ENCODE data around the gene SH3RF3. TPM values are rescaled to one million over a fixed set of nuclear protein-coding genes. Genes with fewer than 3 reads are reported as not detected.

SH3RF3 gene
- total RNA-seq, 4 donors from 2014 or later, result 2.2 to 6.1 (median 4.2) TPM

DNA sequence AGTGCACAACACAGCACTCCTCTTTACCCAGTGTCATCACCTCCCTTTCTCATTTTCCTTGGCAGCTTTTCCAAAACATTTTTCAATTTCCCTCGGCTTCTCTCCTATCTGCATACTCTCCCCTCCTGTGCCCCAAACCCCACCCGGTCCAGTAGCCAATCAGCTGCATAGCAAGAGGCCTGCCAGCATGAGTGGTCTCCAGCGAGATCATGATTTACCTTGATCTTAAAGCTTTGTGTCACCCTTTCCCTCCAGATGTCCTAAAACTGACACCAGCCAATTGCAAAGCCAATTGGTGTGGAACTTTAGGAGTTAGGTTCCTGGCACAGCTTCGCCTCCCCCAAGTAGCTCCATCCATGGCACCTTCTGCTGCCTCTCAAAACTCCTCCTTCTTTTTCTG lies 45.2 kb upstream of the SH3RF3 start:
- no peaks in the 10 kb centered on the region for H3K36me3 ChIP-seq
- TF ChIP-seq POLR2AphosphoS5 (IDR thresholded peaks at IDR 0.05), result no peak
- peaks cover 4% of the 10 kb centered on the region for H3K27me3 ChIP-seq
- H3K4me1 ChIP-seq, result no peaks in the 10 kb centered on the region
- no peak overlapping the region for H3K27ac ChIP-seq
- DNase-seq (ENCODE audit: low spot score in 2 of 2), result peak in 1 of 2 donors; percentile 54
- no peak overlapping the region for H3K4me3 ChIP-seq
- 83% methylated on average over 4 of the region's 4 CpGs for WGBS
- no peaks in the 10 kb centered on the region for H3K9me3 ChIP-seq

DNA sequence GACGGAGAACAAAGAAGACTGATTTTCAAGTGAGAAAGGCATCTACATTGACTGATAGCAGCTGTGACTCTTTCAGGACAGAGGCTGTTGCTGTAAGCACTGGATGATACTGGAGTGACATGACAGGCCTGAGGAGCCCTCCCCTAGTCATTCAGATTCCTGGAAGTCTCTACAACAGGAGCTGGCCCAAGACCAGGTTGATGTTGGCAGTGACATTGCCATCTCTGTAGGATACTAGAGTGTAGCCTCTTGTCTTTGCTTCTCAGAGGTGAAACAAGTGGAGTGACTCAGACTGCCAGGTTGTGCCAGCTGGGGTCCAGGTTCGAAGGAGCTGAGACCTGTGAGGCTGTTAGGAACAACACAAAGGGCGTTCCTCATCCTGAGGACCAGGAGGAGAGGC lies 44.7 kb upstream of the SH3RF3 start:
- peak in 1 of 2 donors; percentile 54 for DNase-seq (ENCODE audit: low spot score in 2 of 2)
- 89% methylated on average over 3 of the region's 3 CpGs for WGBS
- no peaks in the 10 kb centered on the region for H3K9me3 ChIP-seq
- peaks cover 4% of the 10 kb centered on the region for H3K27me3 ChIP-seq
- no peak overlapping the region for H3K4me3 ChIP-seq
- no peaks in the 10 kb centered on the region for H3K4me1 ChIP-seq
- TF ChIP-seq POLR2A (IDR thresholded peaks at IDR 0.05), result no peak
- TF ChIP-seq EP300 (IDR thresholded peaks at IDR 0.05), result no peak
- TF ChIP-seq, protein P1, sequence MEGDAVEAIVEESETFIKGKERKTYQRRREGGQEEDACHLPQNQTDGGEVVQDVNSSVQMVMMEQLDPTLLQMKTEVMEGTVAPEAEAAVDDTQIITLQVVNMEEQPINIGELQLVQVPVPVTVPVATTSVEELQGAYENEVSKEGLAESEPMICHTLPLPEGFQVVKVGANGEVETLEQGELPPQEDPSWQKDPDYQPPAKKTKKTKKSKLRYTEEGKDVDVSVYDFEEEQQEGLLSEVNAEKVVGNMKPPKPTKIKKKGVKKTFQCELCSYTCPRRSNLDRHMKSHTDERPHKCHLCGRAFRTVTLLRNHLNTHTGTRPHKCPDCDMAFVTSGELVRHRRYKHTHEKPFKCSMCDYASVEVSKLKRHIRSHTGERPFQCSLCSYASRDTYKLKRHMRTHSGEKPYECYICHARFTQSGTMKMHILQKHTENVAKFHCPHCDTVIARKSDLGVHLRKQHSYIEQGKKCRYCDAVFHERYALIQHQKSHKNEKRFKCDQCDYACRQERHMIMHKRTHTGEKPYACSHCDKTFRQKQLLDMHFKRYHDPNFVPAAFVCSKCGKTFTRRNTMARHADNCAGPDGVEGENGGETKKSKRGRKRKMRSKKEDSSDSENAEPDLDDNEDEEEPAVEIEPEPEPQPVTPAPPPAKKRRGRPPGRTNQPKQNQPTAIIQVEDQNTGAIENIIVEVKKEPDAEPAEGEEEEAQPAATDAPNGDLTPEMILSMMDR (IDR thresholded peaks at IDR 0.05), result no peak
- no peak for TF ChIP-seq POLR2AphosphoS5 (IDR thresholded peaks at IDR 0.05)
- no peak overlapping the region for H3K27ac ChIP-seq
- no peaks in the 10 kb centered on the region for H3K36me3 ChIP-seq

DNA sequence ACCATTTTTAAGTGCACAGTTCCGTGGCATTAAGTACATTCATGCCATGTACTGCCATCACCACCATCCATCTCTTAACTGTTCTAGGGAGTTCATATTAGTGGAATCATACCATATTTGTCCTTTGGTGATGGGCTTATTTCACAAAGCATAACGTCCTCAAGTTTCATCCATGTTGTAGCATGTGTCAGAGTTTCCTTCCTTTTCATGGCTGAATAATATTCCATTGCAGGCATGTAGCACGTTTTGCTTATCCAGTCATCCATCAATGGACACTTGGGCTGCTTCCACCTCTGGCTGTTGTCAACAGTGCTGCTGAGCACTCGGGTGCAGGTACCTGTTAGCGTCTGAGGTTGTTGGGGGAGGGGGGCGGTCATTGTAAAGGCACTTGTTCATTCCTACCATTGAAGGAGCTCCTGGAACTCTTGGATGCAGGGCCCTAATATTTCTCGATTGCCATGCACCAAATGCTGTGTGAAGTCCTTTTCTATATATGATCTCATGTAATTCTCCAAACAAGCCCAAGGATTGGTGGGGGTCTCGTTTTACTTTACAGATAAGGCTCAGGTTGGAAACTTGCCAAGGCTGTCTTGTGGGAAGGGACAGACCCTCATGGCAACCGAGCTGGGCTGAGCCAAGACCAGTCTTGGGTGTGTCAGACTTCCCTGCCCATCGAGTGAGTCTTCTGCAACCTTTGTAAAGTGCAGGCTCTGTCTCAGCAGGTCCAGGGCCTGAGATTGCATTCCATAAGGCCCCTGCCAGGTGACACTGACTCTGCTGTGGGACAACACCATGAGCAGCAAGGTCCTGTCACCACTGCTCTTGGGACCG lies 42.9 kb upstream of the SH3RF3 start:
- Histone ChIP-seq H3K4me1 (no peaks in the 10 kb centered on the region), H3K9me3 (no peaks in the 10 kb centered on the region), H3K27me3 (no peaks in the 10 kb centered on the region), H3K4me3 (no peak overlapping the region), H3K36me3 (no peaks in the 10 kb centered on the region), H3K27ac (no peak overlapping the region)
- TF ChIP-seq POLR2AphosphoS5 (IDR thresholded peaks at IDR 0.05), result no peak
- DNase-seq (ENCODE audit: low spot score in 2 of 2), result peak in 1 of 2 donors; percentile 28
- 94% methylated on average over 8 of the region's 11 CpGs for WGBS

DNA sequence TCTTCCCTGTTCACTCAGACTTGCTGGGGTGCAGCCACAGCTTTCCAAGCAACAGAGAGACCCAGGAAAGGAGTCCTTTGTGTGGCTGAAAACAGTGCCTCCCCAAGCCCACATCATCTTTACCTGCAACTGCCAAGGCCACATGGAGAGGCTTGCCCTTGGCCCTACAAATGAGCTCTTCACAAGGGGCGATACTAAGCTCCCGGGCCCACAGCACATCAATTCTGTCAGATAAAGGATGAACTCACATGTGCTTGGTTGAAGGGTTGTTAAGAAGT lies 42.3 kb upstream of the SH3RF3 start:
- peak in 1 of 2 donors; percentile 52 for DNase-seq (ENCODE audit: low spot score in 2 of 2)
- H3K27ac ChIP-seq, result no peak overlapping the region
- no peaks in the 10 kb centered on the region for H3K4me1 ChIP-seq
- no peaks in the 10 kb centered on the region for H3K36me3 ChIP-seq
- H3K9me3 ChIP-seq, result no peaks in the 10 kb centered on the region
- H3K27me3 ChIP-seq, result no peaks in the 10 kb centered on the region
- no peak overlapping the region for H3K4me3 ChIP-seq
- 85% methylated on average over 2 of the region's 2 CpGs for WGBS
- TF ChIP-seq POLR2A (IDR thresholded peaks at IDR 0.05) (no peak), EP300 (IDR thresholded peaks at IDR 0.05) (no peak), POLR2AphosphoS5 (IDR thresholded peaks at IDR 0.05) (no peak)
- TF ChIP-seq, protein P1 (IDR thresholded peaks at IDR 0.05), result no peak

DNA sequence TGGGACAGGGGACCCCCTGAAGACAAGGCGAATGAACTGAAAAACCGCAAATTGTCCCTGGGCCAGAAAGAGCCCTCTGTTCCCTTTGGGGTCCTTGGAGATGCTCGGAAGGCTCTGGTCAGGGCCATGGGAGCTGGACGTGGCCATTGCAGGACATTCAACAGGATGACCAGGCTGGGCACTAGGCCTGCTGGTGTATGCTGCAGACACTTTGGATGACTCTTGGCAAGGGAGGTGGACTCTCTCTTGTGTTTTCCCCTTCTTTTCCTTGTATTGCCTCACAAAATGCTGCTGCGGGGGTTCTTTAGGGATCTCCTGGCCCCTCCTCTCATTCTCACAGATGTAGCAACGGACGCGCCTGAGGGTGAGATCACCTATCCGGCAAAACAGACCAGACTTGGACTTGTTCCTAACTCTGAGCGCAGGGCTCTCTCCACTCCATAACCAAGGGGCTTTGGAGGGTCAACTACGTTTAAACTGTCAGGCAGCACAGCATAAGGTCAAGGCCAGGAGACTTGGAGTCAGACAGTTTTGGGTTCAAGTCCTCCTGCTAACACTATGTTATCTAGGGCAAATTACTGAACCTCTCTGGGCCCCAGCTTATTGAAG lies 41.8 kb upstream of the SH3RF3 start:
- TF ChIP-seq POLR2A (IDR thresholded peaks at IDR 0.05), result no peak
- TF ChIP-seq, protein P1 (IDR thresholded peaks at IDR 0.05), result no peak
- TF ChIP-seq EP300 (IDR thresholded peaks at IDR 0.05), result no peak
- no peak overlapping the region for H3K27ac ChIP-seq
- no peaks in the 10 kb centered on the region for H3K9me3 ChIP-seq
- no peaks in the 10 kb centered on the region for H3K36me3 ChIP-seq
- DNase-seq (ENCODE audit: low spot score in 2 of 2), result peak in 1 of 2 donors; percentile 23
- H3K4me3 ChIP-seq, result no peak overlapping the region
- H3K4me1 ChIP-seq, result no peaks in the 10 kb centered on the region
- H3K27me3 ChIP-seq, result no peaks in the 10 kb centered on the region
- WGBS, result 93% methylated on average over 11 of the region's 11 CpGs

DNA sequence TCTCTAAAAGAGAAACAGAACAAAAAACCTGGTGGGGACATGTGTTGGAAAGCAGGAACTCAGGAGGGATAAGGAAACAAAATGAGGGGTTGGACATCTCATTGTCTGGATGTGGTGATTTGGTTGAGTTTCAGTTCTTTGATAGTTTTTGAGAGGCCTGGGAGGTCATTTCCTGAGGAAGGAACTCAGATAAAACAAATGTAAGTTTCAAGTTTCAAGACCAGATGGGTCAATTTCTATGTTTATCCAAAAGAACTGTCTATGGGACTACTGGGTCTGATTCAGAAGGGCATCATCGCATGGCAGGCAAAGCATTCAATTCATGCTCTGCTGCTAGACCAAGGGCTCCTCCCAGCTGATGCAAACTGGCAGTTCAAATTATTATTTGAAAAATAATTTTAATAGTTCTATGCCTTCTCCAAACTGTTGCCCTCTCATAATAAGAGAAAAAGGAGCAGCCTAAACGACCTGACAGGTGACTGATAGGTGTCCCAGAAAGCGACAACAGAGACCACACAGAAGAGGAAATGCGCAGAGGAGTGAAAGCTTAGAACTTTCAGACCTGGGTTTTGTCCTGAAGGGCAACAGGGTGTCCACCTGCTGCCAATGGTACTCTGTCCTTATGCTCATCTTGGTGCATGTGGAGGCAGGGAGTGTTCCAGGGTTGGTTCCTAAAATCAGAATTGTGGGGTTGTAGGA lies 39.3 kb upstream of the SH3RF3 start:
- no peaks in the 10 kb centered on the region for H3K9me3 ChIP-seq
- no peaks in the 10 kb centered on the region for H3K27me3 ChIP-seq
- WGBS, result 83% methylated on average over 4 of the region's 4 CpGs
- no peaks in the 10 kb centered on the region for H3K4me1 ChIP-seq
- H3K36me3 ChIP-seq, result no peaks in the 10 kb centered on the region
- peak in 1 of 2 donors; percentile 15 for DNase-seq (ENCODE audit: low spot score in 2 of 2)
- no peak for TF ChIP-seq EP300 (IDR thresholded peaks at IDR 0.05)
- no peak for TF ChIP-seq POLR2AphosphoS5 (IDR thresholded peaks at IDR 0.05)
- TF ChIP-seq, protein P1 (IDR thresholded peaks at IDR 0.05), result no peak
- TF ChIP-seq POLR2A (IDR thresholded peaks at IDR 0.05), result no peak
- no peak overlapping the region for H3K27ac ChIP-seq
- H3K4me3 ChIP-seq, result no peak overlapping the region
